DLD1 (cell line): ENCODE measurements around the gene ARHGAP24.

Experiments
- in situ Hi-C: cut with HindIII; loops from 2 replicates; pipeline ENCODE4 v1.10.0; 2017; ENCODE audit warnings: low sequenced_read_pairs

ARHGAP24 gene

DNA sequence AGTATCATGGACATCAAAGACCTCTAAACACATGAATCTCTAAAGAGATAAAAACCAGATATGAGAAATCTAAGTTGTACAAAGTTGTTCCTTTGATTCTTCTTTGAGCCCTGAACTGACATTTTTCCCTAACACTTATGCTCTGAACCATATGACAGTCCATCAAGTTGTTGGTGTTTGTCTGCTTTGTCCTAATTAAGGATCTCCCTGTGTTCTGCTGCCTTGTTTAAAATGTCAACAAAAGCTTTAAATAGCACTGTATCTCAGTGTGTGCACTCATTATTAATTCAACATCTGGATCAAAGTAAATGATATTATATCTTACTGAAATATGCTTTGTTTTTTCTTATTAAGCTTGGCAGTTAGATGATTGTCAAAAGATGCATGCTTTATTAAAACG is 563.1 kb downstream of the ARHGAP24 start:
- in situ Hi-C loops: no loop called here

DNA sequence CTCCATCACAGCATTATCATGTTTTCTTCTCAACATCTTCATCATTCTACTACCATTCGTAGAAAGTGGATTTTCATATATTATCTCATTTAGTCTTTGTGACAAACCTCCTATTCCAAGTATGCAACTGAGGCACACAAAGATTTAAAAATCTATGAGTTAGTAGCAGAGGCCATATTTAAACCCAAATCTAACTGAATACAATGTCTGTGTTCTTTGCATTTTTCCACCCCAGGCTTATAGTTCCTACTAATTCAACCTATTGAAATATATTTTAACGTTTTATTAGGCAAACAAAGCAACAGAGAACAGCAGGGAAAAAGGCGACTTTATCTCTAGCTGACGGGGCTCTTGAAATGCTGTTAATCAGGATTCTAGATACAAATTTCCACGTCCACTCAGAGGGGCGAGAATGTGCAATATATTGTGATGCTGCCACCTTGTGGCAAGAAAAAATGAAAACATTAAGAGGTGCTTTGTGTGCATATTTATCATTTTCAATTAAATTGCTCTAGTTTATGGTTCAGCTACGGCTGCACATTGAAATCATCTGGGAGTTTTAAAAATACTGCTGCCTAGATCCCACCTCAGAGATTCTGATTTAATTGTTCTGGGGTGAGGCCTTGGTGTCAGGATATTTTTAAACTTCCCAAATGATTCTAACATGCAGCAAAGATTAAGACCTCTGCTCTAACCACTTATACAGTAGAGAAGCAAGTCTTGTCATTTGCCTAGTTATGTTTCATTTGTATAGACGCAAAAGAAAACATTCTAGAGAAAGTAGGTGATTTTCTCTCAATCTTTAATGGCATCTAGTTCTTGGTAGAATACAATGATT is 569.0 kb downstream of the ARHGAP24 start:
- in situ Hi-C loops: no loop called here

DNA sequence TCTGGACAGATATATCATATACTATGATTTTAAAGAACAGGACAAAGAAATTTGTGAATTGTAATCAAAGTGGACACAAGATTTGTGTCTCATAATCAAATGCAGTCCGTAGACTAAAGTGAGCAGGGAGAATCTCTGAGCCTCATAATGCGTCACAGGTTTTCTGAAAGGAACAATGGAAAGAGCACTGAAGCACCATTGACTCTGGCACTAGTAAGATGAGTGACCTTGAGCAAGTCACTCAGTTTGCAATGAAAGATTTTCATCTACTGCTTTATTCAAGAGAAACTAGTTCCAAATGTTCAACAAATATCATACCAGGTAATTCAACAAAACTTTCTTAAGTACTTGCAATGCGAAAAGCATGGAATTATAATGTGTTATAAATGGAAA is 569.6 kb downstream of the ARHGAP24 start:
- in situ Hi-C loops: no loop called here

DNA sequence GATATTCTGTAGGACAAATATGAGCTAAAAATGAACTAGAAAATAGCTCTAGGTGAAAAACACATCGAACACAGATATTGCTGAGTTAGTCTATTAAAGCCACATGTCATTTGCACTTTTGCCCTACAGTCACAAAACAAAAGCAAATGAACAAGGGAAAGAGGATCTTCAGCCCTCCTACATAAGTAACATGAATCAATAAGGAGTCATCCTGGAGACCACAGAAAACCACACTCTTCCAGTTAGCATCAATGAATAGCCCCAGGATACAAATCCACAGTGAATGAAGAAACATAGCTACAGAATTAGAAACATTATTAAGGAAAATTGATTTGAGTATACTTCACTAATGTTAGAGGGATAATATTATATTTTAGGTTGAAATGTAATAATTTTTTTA is 573.5 kb downstream of the ARHGAP24 start:
- in situ Hi-C loops: no loop called here

DNA sequence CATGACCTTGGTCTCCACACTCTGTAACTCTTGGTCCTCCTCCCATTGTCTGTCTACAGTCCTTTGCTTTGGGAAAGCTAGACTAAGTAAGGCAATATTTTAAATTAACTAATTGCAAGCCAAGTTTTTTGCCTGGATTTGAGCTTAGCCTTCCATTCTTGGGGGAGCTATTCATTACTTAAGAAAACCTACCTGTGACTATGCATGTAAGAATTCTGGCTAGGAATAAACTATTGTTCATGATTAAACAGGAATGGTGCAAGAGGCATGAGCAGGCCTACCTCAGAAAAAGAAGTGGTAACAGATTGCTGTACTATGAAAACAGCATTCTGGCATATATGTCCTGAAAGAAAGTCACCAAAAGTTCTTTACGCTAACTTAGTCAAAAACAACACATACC is 575.5 kb downstream of the ARHGAP24 start:
- in situ Hi-C loops: no loop called here
